CD4-positive, alpha-beta T cell treated with Interleukin-6 for 4 hours (primary cell): ENCODE data around the gene C5AR2.
A peak's percentile ranks its signal among the peaks of the same experiment; 100 is the strongest.
"Not testable (repeated sequence)": the region's sequence is repeated elsewhere in the genome, so short reads cannot be mapped to it uniquely, and the experiment has no call there.

Experiments used
- DNase-seq: peaks from one replicate; pipeline ENCODE4 v3.0.0-alpha.2; 2020; ENCODE audit warnings: mixed read lengths

C5AR2 gene

DNA sequence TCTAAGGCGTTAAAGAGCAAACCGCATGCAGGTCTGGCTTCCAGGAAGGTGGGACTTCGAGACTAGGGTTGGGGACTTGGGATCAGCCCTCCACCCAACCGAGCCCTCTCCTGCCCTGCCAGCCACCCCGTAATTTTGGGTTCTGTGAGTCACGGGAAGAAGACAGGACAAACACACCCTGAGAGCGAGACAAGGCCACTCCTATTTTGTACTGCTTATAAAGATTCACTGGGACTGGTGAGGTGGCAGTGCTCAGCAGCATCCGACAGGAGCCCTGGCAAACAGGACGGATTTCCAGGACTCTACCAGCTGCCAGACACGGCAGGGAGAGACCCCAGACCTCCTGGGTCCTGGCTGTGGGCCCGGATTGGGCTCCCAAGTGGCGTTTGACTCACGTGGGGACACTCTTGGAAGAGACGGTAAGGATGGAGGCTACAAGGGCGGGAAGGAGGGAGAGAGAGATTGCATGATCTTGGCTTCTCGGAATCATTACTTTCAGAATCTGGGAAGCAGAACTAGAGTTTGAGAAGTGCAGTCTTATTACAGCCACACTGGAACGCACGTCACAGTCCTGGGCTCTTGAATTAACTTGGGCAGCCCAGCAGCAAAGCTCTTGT lies at the start of gene C5AR2:
C5AR2 (plus strand) TSS at position 245 of the 617 bp plus-strand sequence. CDS start 8,625 bp downstream, outside the sequence.
- DNase-seq: no peak

- DNase-seq: no peak
Measured at GRCh38 chr19:47283405-47284059, 48.4 kb upstream of the C5AR2 start.

- peak; percentile 62 for DNase-seq
Measured at GRCh38 chr19:47284324-47284899, 47.6 kb upstream of the C5AR2 start.

GRCh38 chr19:47296036-47296435 lies 35.9 kb upstream of the C5AR2 start:
- DNase-seq: peak; percentile 83

DNA sequence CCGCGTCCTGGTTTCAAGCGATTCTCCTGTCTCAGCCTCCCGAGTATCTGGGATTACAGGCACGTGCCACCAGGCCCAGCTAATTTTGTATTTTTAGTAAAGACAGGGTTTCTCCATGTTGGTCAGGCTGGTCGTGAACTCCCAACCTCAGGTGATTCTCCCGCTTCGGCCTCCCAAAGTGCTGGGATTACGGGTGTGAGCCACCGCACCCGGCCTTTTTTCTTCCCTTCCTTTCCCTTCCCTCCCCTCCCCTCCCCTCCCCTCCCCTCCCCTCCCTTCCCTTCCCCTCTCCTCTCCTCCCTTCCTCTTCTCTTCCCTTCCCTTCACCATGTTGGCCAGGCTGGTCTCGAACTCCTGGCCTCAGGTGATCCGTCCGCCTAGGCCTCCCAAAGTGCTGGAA lies 31.1 kb upstream of the C5AR2 start:
- DNase-seq: not testable (repeated sequence)

DNA sequence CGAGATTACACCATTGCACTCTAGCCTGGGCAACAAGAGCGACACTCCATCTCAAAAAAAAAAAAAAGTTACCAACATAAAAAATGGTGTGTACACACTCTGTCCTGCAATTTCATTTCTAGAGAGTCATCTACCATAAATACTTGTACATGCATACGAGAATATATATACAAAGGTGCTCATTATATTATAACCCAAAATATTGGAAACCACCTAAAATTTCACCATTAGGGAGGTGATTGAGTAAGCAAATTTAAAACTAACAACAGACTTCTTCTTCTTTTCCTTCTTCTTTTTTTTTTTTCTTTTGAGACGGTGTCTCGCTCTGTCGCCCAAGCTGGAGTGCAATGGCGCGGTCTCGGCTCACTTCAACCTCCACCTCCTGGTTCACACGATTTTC lies 29.7 kb upstream of the C5AR2 start:
- DNase-seq: no peak

DNA sequence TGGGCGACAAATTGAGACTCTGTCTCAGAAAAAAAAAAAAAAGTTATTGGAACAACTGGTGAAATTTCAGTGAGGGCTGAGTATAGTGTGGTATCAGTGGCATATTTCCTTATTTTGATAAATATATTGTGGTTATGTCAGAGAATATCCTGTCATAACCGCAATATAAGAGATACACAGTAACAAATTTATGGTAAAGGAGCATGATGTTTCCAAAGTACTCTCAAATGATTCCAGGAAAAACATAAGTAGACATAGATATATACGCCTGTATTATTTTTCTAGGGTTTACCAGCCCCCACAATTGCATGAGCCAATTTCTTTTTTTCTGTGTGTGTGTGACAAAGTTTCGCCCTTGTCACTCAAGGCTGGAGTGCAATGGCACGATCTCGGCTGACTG lies 28.0 kb upstream of the C5AR2 start:
- no peak for DNase-seq

DNA sequence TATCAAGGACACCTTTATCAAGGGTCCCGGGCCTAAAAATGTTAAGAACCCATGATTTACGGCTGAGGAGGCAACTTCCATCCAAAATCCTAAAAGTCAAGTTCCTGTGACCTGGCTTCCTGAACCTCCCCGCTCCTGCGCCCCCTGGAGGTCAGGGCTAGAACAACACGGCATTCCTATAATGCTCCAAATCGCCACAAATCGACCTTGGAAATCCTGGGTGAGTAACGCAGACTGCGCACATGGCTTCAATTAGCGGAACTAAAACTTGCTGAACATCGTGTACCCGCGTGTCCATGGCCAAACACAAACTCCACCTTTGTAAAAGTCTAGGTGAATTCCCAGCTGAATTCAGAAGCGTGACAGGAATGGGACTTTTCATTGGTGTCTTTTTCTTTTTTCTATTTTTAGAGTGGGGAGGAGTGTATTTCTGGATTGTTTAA lies 26.6 kb upstream of the C5AR2 start:
- peak; percentile 69 for DNase-seq

DNA sequence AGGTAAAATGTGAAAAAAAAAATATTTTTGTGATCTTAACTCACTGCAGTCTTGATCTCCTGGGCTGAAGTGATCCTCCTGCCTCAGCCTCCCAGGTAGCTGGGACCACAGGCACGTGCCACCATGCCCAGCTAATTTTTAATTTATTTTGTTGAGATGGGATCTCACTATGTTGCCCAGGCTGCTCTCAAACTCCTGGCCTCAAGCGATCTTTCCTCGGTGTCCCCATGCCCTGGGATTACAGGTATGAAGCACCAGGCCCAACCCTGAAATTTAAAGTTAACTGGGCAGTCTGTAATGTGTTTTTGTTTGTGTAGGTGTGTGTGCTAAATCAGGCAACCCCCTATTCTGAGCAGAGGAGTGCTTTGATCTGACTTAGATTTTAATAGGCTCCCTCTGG lies 25.7 kb upstream of the C5AR2 start:
- DNase-seq: no peak

- DNase-seq: no peak
Measured at GRCh38 chr19:47309038-47309437, 22.9 kb upstream of the C5AR2 start.

DNA sequence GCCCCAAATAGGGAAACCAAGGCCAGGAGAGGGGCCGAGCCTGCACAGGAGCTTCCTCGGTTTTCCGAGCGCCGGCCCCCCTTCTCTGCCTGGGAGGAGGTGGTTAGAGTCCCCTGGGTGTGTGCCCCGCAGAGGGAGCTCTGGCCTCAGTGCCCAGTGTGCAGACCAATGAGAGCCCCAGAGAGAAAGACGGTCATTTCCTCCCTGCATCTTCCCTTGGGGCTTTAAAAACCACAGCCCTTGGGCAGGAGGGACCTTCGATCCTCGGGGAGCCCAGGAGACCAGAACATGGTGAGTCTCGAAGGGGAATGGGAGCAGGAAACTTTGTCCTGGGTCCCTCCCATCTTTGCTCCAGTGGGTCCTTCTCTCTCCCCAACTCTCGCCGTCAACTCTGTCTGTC lies 22.4 kb upstream of the C5AR2 start, which contains the start of gene C5AR1:
C5AR1 (plus strand) TSS at position 254 of the 400 bp plus-strand sequence; CDS start at position 289, 35 bp downstream.
- DNase-seq: no peak

- no peak for DNase-seq
Measured at GRCh38 chr19:47310323-47310722, 21.7 kb upstream of the C5AR2 start.

GRCh38 chr19:47310819-47311218 lies 21.2 kb upstream of the C5AR2 start:
- no peak for DNase-seq

GRCh38 chr19:47312366-47313006 lies 19.5 kb upstream of the C5AR2 start:
- DNase-seq: no peak

DNA sequence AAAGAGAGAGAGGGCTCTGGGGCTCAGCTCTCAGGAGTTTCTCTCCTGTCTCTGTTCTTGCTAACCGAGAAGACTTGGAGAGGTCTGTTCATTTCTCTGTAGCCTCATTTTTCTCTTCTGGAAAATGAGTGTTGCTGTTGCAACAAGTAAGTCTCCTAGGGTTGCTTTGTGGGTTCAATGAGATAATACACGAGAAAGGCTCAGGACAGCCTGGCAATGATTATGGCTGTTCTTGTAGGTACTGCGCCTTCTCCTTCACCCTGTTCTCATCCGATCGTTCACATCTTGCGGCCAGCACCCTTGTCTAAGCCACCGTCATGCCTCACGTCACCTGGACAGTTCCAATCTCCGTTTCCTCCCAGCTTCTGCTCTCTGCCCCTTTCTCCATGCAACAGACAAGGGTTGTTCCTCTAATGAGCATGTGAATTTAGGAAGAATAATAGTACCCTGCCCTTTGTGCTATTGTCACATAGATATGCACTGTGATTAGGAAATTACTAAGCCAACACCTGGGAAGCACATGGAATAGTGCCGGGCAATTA lies 18.1 kb upstream of the C5AR2 start:
- DNase-seq: no peak

DNA sequence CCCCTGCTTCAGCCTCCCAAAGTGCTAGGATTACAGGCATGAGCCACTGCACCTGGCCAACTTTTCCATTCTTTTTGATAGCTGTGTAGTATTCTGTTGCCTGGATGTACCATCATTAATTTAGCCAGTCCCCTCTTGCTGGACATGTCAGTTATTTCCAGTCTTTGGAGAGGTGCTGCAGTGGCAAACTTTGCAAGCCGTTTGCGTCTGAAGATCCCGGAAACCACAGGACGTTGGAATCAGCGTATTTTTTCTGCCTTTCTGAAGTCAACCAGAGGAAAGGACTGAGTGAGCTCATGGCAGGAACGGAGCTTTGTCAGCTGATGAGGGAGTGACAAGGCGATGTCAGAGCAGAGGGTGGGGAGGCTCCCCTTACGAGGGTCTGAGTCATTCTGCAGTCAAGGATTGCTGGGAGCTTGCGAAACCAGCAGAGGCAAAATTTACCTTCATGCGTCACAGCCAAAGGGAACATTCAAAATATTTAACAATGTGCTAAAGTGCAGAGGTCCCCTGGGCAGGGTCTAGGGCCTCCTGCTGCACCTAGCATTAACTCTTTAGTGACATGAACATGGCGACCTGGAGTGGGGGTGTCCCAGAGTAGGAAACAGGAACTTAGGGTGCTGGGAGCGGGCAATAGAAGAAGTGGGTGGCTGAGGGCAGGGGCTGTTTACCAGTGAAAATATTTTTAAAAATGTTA lies 16.7 kb upstream of the C5AR2 start:
- no peak for DNase-seq

DNA sequence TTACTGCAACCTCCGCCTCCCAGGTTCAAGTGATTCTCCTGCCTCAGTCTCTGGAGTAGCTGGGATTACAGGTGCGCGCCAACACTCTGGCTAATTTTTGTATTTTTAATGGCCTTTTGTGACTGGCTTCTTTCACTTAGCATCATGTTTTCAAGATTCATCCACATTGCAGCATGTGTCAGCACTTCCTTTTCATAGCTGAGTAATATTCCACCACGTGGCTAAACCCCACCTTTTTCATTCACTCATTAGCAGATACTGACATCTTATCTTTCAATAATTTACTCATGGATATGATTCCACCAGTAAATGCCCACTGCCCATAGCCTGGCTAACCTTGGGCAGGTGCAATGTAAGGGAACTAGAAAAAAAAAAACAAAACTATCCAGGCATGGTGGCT lies 15.5 kb upstream of the C5AR2 start:
- no peak for DNase-seq

DNA sequence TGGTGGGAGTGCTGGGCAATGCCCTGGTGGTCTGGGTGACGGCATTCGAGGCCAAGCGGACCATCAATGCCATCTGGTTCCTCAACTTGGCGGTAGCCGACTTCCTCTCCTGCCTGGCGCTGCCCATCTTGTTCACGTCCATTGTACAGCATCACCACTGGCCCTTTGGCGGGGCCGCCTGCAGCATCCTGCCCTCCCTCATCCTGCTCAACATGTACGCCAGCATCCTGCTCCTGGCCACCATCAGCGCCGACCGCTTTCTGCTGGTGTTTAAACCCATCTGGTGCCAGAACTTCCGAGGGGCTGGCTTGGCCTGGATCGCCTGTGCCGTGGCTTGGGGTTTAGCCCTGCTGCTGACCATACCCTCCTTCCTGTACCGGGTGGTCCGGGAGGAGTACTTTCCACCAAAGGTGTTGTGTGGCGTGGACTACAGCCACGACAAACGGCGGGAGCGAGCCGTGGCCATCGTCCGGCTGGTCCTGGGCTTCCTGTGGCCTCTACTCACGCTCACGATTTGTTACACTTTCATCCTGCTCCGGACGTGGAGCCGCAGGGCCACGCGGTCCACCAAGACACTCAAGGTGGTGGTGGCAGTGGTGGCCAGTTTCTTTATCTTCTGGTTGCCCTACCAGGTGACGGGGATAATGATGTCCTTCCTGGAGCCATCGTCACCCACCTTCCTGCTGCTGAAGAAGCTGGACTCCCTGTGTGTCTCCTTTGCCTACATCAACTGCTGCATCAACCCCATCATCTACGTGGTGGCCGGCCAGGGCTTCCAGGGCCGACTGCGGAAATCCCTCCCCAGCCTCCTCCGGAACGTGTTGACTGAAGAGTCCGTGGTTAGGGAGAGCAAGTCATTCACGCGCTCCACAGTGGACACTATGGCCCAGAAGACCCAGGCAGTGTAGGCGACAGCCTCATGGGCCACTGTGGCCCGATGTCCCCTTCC lies 11.8 kb upstream of the C5AR2 start:
- DNase-seq: no peak

GRCh38 chr19:47321630-47322029 lies 10.3 kb upstream of the C5AR2 start:
- no peak for DNase-seq

- no peak for DNase-seq
Measured at GRCh38 chr19:47322058-47322457, 9.9 kb upstream of the C5AR2 start.

DNA sequence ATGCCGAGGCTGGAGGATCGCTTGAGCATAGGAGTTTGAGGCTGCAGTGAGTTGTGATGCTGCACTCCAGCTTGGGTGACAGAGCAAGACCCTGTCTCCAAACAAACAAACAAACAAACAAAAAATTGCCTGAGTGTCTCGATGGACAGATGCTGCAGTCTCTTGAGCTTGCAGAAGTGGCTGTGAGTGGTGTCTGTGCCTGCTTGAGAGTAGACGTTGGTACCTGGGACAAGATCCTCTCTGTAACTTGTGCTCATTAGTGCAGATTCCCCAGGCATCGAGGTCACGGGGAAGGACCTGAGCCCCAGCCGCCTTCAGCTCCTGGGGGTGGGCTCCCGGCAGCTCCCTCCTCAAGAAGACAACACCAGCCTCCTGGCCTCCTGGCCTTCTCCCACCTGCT lies 8.6 kb upstream of the C5AR2 start:
- DNase-seq: no peak

DNA sequence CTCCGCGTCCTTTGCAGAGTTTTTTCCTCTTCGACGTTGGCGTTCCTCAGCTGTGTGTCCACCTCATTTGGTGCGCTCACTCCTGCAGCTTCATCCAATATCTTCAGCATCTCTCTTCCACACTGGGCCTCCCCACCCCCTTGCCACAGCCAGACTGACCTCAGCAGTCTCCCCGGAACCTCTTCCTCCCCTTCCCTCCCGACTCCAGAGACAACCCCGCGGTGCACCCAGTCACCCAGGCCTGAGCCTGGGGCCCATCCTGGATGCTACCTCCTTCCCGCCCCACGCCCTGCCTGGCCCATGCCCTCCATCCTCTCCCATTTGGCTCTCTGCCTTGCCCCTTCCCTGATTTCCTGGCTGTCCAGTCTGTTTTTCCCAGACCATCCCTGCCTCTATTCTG lies 8.1 kb upstream of the C5AR2 start:
- DNase-seq: no peak
